Stimulated activated CD8-positive, alpha-beta memory T cell treated with anti-CD3 and anti-CD28 coated beads, Interleukin-12 subunit alpha, Interleukin-12 subunit beta, amount 100 ng/mL, for 1 hour (primary cell): ENCODE results near the gene MAML3.
"Not testable (repeated sequence)": the region's sequence is repeated elsewhere in the genome, so short reads cannot be mapped to it uniquely, and the experiment has no call there.

Source experiments
- DNase-seq: peaks from one replicate; pipeline ENCODE4 v3.0.0-alpha.2; 2020; ENCODE audit warnings: low read depth

The MAML3 gene

GRCh38 chr4:139720806-139721205 is 433.2 kb downstream of the MAML3 start:
- no peak for DNase-seq

GRCh38 chr4:139719381-139720101 is 434.4 kb downstream of the MAML3 start:
- no peak for DNase-seq

- no peak for DNase-seq
Measured at GRCh38 chr4:139718833-139719232, 435.2 kb downstream of the MAML3 start.

DNA sequence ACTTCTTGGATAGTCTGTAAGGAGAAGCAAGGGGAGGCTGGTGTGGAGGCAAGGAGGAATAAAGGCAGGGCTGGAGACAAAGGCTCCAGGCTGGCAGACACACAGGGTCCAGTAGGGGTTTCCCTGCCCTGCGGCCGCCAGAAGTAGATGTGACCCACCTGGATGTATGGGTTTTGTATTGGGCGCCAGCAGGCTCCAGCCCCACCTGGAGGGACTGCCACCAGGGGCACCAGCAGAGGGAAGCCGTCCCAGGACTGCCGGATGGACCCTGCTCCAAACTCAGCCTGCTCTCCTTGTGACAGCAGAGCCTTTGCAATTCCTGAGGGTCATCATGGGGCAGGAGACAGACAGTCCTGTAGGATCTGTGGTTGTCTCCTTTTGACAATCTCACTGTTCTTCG is 435.6 kb downstream of the MAML3 start:
- DNase-seq = no peak

- no peak for DNase-seq
Measured at GRCh38 chr4:139715746-139716391, 438.1 kb downstream of the MAML3 start.

GRCh38 chr4:139712882-139713281 is 441.1 kb downstream of the MAML3 start:
- DNase-seq = no peak

DNA sequence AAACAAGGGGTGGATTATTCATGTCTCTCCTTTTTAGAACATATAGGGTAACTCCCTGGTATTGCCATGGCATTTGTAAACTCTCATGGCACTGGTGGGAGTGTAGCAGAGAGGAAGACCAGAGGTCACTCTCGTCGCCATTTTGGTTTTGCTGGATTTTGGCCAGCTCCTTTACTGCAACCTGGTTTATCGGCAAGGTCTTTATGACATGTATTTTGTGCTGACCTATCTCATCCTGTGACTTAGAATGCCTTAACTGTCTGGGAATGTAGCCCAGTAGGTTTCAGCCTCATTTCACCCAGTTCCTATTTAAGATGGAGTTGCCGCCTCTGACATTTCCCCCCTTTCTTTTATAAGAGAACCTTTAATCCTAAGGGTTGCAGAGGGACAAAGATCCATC is 442.5 kb downstream of the MAML3 start:
- no peak for DNase-seq

DNA sequence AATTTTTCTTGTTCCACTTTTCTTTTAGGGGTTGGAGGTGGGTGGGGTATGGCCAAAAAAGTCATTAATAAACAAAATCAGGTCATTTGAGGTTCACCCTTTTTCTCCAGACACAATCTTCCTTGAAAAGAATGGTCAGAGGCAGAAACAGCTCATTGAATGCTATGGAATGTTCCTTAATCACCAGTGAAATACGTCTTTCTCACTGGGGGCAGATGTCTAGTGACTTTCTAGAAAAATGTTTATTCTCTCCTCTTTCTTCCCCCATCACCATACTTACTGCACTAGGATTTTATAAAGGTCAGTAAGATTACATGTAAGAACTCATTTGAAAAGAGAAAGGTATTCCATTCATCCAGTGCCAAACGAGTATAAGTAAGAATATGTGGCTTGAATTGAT is 443.9 kb downstream of the MAML3 start:
- DNase-seq = no peak

DNA sequence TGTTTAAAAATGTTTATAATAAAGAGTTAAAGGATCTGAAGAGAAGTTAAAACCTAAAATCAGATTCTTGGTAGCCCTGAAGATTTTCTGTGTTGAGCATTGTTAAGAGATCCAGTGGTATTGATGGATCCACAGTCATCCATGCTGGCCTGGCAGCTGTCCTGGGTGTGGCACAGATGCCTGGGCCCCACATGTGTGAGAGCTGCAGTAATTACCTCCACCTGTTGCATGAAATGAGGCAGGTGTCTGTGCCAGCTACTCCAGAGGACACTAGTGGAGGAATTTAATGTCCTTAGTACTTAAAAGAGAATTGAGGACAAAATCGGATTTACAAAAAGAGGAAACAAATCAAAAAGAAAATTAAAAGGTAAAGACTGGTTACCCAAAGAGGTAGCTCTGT is 444.3 kb downstream of the MAML3 start:
- no peak for DNase-seq

DNA sequence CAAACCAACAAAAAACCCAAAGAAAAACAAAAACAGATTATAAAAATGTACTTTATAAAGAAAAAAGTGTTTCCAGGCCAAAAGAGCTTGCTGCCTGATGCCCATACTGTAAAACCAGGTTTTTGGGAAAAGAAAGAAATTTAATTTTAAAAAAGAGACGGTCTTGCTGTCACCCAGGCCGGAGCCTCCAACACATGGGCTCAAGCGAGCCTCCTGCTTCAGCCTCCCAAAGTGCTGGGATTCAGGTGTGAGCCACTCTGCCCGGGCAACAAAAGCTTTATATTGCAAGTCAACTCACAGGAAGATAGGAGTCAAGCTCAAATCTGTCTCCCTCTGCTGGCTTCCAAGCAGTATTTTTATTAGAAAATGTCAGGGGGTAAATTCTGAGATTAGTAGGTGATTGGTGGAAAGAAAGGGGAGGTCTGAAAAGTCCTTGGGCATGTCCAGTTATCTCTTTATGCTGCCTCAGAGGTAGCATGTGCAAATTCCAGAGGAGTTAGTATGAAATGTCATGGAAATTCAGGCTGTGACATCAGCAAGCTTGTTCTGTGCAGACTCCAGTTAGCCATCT is 449.0 kb downstream of the MAML3 start:
- DNase-seq = no peak

DNA sequence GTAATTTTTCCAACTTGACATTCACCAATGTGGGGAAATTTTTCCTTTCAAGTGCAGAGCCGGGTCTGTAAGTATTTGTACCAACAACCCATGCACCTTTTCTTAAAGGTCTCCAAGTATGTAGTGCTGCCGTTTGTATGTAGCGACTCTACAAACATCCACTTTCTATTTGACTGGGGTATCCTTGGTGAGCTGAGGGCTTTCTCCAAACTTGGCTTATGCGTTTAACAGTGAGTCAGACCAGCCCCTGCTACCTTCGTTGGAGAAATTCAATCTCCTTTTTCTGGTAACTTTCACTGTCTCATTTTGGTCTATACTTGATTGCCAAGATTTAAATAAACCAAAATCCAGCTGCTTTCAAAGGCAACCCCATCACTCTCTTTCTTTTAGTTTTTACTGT is 453.4 kb downstream of the MAML3 start:
- no peak for DNase-seq

GRCh38 chr4:139698167-139698925 is 455.6 kb downstream of the MAML3 start:
- not testable (repeated sequence) for DNase-seq

- DNase-seq = no peak
Measured at GRCh38 chr4:139696491-139696890, 457.5 kb downstream of the MAML3 start.

GRCh38 chr4:139694522-139695107 is 459.4 kb downstream of the MAML3 start:
- no peak for DNase-seq

DNA sequence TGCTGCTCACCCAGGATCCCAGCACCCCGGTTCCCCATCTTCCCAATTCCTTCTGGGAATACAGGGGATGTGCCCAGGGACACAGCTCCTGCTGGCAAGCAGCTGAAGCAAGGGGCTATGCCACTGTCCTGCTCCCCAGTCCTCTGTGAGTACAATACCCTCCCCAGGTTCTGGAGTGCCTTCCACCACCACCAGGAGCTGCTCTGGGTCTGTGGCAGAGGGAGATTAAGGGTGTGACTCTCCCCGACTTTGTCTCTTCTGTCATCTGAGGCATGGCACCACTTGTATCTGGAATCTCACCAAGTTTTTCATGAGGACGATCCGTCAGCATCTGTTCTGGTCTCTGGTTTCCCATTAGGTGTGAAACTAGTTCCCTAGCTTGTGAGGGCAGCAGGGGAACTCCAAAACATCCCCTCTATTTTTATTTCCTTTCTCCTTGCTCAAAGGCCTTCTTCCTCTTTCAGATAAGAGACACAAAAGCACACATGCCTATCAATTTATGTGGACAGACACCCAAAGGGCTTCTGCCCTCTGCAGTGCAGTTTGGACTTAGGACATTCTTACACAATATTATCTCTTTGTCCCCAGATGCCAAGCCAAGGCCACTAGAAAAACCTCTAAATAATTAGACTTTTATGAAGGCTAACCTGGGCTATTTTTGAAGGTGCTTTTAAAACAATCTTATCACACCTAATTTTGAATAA is 461.5 kb downstream of the MAML3 start:
- no peak for DNase-seq

DNA sequence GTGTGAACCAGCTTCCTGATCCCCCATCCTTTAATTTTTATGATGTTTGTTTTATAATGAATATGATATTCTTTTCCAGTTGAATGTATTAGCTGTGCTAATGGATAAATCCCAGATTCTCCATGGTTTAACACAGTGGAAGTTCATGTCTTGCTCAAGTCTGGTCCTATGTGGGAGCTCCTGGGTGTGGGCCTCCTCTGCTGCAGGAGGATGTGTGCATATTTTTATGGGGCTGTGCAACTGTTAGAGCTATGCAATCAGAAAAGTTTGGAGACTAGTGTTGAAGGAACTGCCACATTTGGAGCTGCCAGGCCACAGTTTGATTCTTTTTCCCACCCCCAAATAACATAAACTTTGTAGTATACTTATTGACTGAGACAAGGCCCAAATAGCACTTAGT is 463.6 kb downstream of the MAML3 start:
- DNase-seq = no peak

DNA sequence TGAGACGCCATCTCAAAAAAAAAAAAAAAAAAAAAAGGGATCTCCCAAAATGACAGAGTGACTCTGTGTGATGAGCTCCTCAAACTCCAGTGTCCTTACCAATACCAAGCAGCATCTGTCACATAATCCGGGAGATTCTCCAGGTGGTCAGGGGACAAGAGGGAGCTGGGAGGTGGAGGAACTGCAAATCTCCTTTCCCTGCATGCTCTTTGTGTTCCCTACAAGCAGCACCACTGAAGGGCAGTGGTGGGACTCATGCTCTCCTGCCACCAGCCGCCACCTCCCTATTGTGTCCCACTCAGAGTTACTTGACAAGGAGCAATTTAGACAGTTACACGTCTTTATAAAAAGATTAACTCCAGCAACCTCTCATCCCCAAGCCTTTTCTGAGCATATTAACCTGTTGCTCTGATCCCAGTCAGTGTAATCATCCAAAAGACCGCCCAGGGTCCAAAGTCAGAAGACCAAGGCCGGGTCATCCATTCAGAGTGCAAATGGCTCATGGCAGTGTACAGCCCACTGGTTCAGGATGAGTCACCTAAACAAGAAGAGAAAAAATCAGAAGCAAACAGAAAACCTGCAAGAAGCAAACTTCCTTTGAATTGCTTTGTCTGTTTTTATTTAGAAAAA is 464.8 kb downstream of the MAML3 start:
- no peak for DNase-seq

DNA sequence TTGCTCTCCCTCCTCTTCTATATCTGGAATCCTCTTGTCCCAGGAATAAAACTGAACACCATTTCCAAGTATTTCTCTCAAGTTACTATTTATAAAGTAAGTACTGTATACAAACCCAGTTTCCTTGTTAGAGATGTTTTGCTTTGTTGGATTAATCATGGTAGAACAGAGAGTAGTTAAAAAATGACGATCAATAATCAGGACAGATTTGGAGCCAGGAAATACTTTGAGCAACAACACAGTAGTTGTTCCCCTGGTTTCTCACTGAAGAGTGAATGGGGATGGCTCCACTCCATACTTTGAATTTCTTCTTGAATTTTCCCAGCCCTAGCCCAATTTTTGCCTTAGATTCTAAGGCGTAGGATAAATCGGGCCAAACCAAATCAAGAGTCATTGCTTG is 467.0 kb downstream of the MAML3 start:
- no peak for DNase-seq

GRCh38 chr4:139686130-139686529 is 467.9 kb downstream of the MAML3 start:
- no peak for DNase-seq

DNA sequence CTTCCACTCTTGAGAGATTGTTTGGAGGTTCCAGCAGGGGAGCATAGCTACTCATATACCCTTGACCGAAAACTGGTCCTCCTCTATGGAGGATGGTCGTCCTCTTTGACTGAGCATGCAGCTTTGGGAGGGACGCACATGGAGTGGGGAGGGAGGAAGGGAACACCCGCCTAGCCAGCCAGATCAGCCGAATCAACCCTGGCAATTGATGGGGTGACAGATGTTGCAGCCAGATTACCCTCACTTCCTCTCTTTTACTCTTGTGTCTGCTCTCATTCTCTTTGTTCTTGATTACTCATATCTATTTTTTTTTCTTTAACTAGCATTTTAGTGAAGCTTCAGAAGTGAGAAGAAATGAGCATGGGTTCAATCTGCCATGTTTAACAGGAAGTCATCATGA is 468.8 kb downstream of the MAML3 start:
- no peak for DNase-seq

DNA sequence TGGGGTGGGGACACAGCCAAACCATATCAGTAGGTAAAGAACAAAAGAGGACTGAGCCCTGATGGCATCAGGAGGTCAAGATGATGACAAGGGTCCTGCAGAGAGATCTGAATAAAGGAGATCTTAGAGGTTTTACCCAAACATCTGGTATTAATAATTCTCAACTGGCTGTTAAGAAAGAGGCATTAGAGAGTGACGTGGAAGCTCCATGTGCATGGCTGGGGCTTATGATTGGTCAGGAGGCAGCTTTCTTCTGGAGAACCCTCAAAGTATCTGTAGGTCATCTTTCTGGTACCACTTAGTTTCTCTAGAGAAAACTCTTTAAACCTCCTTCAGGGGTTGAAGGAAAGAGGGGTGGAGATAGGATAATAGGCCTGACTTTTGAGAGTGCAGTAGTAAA is 469.6 kb downstream of the MAML3 start:
- DNase-seq = no peak
